Putamen (tissue), 1 donor: ENCODE data around the gene KDM3A.

Experiments
- DNase-seq: peaks from one replicate; pipeline ENCODE4 v3.0.0-alpha.2; 2016; ENCODE audit warnings: low spot score

Gene KDM3A

DNA sequence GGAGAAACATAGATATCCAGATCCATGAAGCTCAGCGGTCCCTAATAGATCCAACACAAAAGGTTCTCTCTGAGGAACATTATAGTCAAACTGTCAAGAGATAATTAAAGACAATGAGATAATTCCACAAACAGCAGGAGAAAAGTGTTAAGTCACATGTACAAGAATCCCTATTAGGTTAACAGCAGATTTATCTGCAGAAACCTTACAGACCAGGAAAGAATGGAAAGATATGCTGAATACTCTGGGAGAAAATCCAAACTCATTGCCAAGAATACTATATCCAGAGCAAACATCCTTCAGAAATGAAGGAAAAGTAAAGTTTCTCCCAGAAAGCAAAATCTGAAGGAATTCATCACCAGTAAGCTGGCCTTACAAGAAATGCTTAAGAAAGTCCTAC is 10.8 kb upstream of the KDM3A start:
- no peak for DNase-seq

GRCh38 chr2:86433137-86433536 is 8.0 kb upstream of the KDM3A start:
- DNase-seq: no peak

DNA sequence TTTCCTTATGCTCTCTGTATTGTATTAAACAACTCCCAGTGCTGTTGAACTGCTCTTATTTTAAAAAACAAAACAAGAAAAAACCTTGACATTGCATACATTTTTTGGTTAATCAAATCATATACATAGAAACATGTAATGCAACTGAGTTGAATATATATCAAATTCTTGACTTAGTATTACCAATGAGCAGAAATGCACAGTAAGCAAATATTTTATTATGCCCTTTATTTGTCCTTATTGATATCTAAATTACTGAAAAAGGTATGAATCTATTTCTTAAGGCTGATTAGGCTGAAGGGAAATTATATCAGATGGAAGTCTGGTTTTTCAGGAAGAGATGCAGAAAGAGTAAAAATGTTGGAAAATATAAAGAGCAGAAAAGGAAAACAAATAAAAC is 6.9 kb upstream of the KDM3A start:
- no peak for DNase-seq

DNA sequence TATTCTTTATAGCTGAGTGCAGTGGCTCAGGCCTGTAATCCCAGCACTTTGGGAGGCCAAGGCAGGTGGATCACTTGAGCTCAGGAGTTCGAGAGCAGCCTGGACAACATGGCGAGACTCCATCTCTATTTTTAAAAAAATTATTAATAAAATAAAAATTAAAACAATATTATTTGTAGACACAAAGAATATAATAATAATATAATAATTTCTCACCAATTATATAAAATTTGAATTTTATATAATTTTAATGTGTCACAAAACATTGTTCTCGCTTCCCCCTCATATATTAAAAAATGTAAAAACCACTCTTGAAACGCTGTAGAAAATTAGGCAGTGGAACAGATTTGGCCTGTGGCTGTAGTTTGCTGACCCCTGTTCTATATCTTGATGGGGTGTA is 5.6 kb upstream of the KDM3A start:
- no peak for DNase-seq

- DNase-seq: no peak
Measured at GRCh38 chr2:86436328-86436727, 4.8 kb upstream of the KDM3A start.

DNA sequence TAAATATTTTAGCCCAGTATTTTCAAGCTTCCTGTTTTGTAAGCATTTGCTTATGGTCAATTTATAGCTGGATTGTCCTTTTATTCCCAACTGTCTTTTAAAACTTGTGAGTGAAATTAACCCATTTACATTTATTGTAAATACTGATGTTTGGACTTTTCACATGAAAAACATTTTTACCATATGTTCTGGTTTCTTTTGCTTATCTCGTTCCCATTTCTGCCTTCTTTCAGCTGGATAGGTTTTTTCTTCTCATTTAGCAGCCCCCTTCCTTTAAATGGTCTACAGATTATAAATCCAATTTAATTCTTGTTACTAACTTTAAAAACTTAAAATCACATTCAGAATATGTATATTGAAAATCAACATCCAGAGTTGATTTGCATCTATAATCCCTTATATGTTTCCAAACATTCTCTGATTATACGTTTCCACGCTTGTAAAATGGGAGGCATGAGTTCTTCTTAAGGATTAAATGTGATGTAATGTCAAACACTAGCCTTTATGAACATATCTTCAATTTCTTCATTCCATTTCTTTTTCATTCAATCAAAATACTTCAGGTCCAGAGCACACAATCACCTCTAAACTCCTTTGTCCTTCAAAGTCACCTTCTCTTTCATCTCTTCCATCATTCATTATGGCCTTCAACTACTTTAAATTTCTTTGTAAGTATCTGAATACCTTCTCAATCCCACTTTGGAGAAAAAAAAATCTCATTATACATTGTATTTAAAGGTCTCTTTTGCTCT is 1.1 kb upstream of the KDM3A start:
- no peak for DNase-seq

DNA sequence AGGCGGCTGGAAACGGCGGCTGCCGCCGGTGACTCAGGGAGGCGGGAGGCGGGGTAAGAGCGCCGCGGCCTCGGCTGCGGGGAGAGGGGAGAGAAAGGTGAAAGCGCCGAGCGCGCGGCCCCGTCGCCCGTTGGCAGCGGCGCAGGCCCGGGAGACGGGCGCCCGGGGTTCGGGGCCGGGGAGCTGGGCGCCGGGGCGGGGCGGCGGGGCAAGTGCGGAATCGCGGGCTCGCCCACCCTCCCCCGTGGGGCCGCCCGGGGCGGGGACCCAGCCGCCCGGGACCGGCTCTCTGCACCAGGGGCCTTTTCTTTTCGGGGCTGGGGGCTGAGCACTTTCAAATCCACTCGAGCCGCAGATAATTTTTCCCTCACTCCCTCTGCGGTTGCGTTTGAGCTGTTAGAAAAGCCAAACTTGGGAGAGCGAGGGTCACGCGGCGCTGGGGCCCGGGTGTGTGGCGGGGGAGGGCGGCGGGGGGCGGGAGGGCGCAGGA is 266 bp downstream of the KDM3A start:
- DNase-seq: no peak

- peak; percentile 42 for DNase-seq
Measured at GRCh38 chr2:86441882-86442641, 891 bp downstream of the KDM3A start.

- DNase-seq: peak; percentile 90
Measured at GRCh38 chr2:86442642-86443005, 1.5 kb downstream of the KDM3A start.

DNA sequence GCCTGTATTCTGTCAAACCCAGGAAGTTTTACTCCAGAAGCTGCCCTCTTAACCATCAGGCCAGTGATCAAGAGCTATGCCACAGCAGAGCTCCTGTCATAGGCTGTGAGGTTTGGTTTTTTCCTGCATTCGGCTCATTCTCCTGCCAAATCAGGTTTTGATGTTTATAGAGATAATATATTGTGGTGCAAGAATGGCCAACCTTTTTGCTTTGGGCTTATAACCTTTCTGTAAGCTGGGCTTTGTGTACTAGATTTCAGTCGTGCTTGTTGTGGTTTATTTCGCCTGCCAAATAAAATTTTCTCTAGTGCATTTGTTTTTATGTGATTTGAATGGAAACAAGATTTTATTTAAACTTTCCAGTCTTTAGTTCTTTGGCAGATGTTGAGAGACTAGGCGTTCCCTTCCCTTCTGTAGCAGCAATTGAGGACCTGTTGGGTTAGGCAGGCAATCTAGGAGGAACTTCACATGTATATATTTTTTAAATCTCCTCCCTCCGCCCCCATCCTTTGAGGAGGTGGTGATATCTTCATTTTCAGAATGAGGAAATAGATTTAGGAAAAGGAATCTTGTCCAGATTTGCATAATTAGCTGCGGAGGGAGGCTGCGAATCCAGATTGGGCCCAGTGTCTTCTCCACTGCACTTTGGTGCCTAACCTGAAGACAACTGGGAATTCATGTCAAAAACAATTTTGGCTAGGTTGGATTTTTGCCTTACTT is 2.6 kb downstream of the KDM3A start:
- no peak for DNase-seq

DNA sequence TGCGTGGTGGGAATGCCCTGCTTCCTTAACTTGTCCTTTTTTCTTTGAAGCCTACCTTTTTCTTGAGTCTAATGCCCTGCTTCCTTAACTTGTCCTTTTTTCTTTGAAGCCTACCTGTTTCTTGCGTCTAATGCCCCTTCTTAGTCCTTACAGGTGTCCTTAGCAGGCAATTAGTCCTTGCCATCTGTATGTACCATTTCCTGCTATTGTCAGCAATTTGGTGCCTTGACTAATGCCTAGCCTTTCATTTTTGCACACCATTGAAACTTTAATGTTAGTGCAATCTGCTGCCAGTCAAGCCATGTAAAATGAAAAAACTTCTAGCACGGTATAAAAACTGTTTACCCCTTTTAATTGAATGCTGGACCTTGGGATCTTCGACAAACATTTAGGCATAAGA is 4.3 kb downstream of the KDM3A start:
- no peak for DNase-seq

DNA sequence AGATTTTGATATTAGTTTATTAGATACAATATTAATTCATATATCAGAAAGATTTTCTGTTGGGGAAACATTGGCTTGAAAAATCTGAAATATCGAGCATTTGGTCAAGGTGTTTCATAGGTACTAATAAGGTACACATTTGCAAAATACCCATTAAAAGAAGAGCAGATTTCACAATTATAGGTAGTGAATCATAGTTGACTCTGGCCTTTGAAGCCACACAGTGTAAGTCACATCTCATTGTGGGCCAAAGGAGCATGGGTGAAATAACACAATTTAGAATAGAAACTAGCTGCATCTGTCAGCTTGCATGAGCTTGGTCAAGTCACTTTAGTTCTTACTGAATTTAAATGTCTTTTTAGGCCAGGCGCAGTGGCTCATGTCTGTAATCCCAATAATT is 4.9 kb downstream of the KDM3A start:
- DNase-seq: no peak

GRCh38 chr2:86453836-86454235 is 12.7 kb downstream of the KDM3A start:
- peak; percentile 45 for DNase-seq

GRCh38 chr2:86454238-86454637 is 13.1 kb downstream of the KDM3A start:
- no peak for DNase-seq

- DNase-seq: no peak
Measured at GRCh38 chr2:86455181-86455580, 14.0 kb downstream of the KDM3A start.

- DNase-seq: no peak
Measured at GRCh38 chr2:86461042-86461743, 20.0 kb downstream of the KDM3A start.

DNA sequence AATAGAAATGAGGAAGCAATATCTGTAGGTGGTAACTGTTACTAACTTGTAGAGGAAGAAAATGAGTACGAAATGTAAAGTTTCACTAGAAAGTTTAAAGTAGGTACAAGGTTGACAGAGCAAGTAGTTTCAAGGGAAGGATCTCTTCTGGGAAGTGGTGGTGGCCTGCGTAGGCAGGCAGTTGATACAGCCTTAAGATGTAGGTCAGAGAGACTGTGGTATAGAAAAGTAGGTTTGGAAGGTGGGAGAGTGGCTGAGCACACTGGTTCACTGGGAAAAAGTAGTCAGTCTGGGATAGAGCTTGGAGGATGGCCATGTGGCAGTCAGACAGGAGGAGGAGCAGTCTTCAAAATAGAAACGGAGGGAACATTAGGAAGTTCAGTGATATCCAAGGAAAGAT is 23.5 kb downstream of the KDM3A start:
- DNase-seq: no peak

DNA sequence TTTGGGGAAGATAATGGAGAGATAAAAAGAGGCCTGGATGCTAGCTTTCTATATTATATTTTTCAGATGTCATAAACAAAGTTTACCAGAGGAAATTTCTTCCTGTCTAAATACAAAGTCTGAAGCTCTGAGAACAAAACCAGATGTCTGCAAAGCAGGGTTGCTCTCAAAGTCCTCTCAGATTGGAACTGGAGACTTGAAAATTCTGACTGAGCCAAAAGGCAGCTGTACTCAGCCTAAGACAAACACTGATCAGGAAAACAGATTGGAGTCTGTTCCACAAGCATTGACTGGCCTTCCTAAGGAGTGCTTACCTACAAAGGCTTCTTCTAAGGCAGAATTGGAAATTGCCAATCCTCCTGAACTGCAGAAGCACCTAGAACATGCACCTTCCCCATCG is 25.1 kb downstream of the KDM3A start:
- no peak for DNase-seq

GRCh38 chr2:86468162-86469033 is 27.2 kb downstream of the KDM3A start:
- no peak for DNase-seq

- DNase-seq: no peak
Measured at GRCh38 chr2:86470890-86471289, 29.7 kb downstream of the KDM3A start.

DNA sequence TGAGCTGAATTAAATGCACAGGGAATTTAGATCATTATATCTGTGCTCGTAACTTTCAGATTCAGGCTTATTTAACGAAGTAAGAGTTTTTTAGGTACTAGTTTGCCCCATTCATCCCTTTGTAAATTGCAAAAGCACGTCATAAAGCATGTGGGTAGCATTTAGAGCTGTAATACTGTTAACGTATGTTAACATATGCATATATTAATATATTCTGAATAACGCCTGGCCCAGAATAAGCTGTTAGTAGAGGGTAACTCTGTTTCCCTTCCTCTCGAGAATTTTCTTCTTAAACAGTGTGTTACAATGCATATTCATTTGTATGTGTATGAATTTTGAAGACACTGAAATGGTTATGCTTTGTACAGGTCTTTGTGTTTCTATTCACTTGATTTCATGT is 30.5 kb downstream of the KDM3A start:
- DNase-seq: no peak
